Neural progenitor cell (in vitro differentiated cells): ENCODE data around the gene HTT. TPM values are rescaled to one million over a fixed set of nuclear protein-coding genes. Genes with fewer than 3 reads are reported as not detected.
"Not testable (repeated sequence)": the region's sequence is repeated elsewhere in the genome, so short reads cannot be mapped to it uniquely, and the experiment has no call there.

Experiments
- DNase-seq: peaks from one replicate; pipeline ENCODE4 v3.0.0-alpha.2; 2016; ENCODE audit warnings: low spot score
- H2AFZ ChIP-seq: fragments of 200-600 bp; sonication (generic); replicated peaks from 2 replicates; pipeline ENCODE4 v1.6.1; 2016; ENCODE audit warnings: antibody characterized with exemption
- H3F3A ChIP-seq: fragments of 200-600 bp; sonication (generic); 2 replicates; pipeline ENCODE4 v1.6.1; 2016; ENCODE audit warnings: antibody characterized with exemption, low read depth
- H3K27ac ChIP-seq: fragments of 200-600 bp; sonication (generic); 2 replicates; pipeline ENCODE4 v1.5.1; 2016; ENCODE audit warnings: mild to moderate bottlenecking
- H3K27me3 ChIP-seq: fragments of 200-600 bp; sonication (generic); 2 replicates; pipeline ENCODE4 v1.6.1; 2016; ENCODE audit warnings: mild to moderate bottlenecking, moderate library complexity
- H3K36me3 ChIP-seq: fragments of 200-600 bp; sonication (generic); 2 replicates; pipeline ENCODE4 v1.5.1; 2016
- H3K4me1 ChIP-seq: fragments of 200-600 bp; sonication (generic); 2 replicates; pipeline ENCODE4 v1.6.1; 2016; ENCODE audit warnings: mixed run types
- H3K4me2 ChIP-seq: fragments of 200-600 bp; sonication (generic); 2 replicates; pipeline ENCODE4 v1.6.1; 2016
- H3K4me3 ChIP-seq: fragments of 200-600 bp; sonication (generic); 2 replicates; pipeline ENCODE4 v1.5.1; 2016
- H3K79me2 ChIP-seq: fragments of 200-600 bp; sonication (generic); 2 replicates; pipeline ENCODE4 v1.6.1; 2016; ENCODE audit warnings: low read depth
- H3K9ac ChIP-seq: fragments of 200-600 bp; sonication (generic); 2 replicates; pipeline ENCODE4 v1.6.1; 2016
- H3K9me3 ChIP-seq: fragments of 200-600 bp; sonication (generic); 2 replicates; pipeline ENCODE4 v1.5.1; 2016; ENCODE audit warnings: low read depth
- H4K20me1 ChIP-seq: fragments of 200-600 bp; sonication (generic); 2 replicates; pipeline ENCODE4 v1.6.1; 2016; ENCODE audit warnings: low read depth
- H3K27ac Mint-ChIP-seq: 3 replicates; pipeline ENCODE4 v1.8.0; 2021; ENCODE audit warnings: mixed read lengths
- H3K27me3 Mint-ChIP-seq: 2 replicates; pipeline ENCODE4 v1.8.0; 2022; ENCODE audit warnings: low read depth, mild to moderate bottlenecking, inconsistent platforms, moderate library complexity, mixed read lengths; ENCODE audit not compliant: insufficient read depth
- H3K36me3 Mint-ChIP-seq: 3 replicates; pipeline ENCODE4 v1.8.0; 2021; ENCODE audit warnings: mixed read lengths
- H3K4me1 Mint-ChIP-seq: 3 replicates; pipeline ENCODE4 v1.8.0; 2021; ENCODE audit warnings: mixed read lengths
- H3K4me3 Mint-ChIP-seq: 3 replicates; pipeline ENCODE4 v1.8.0; 2021; ENCODE audit warnings: mild to moderate bottlenecking, moderate library complexity, mixed read lengths
- H3K9me3 Mint-ChIP-seq: 3 replicates; pipeline ENCODE4 v1.8.0; 2020; ENCODE audit warnings: mixed read lengths
- EZH2 ChIP-seq: fragments of 200-600 bp; sonication (generic); IDR thresholded peaks from 2 replicates; pipeline ENCODE4 v1.6.1; 2017; ENCODE audit warnings: antibody characterized with exemption, mild to moderate bottlenecking, moderate library complexity
- EZH2phosphoT487 ChIP-seq: fragments of 200-600 bp; sonication (generic); IDR thresholded peaks from 2 replicates; pipeline ENCODE4 v1.6.1; 2017; ENCODE audit warnings: antibody characterized with exemption
- total RNA-seq: library from RNA; depleted of rRNA; stranded (reverse); fragments of >200 nt; gene quantifications from 2 replicates; pipeline ENCODE4 v1.2.3, GENCODE V29; 2015; ENCODE audit warnings: low replicate concordance
- TF ChIP-seq, protein P1 (sequence below): fragments of 200-600 bp; sonication (generic); IDR thresholded peaks from 2 replicates; pipeline ENCODE4 v1.5.1; 2017; ENCODE audit warnings: antibody characterized with exemption, mild to moderate bottlenecking

The HTT gene
- total RNA-seq, 1 donor from 2014 or later, result 38.9 TPM

GRCh38 chr4:3145234-3145924, 70.9 kb downstream of the HTT start:
- Mint-ChIP-seq H3K4me3 (no peak overlapping the region), H3K27me3 (no peaks in the 10 kb centered on the region), H3K27ac (no peak overlapping the region), H3K36me3 (peaks cover 31% of the 10 kb centered on the region), H3K9me3 (no peaks in the 10 kb centered on the region), H3K4me1 (peaks cover 2% of the 10 kb centered on the region)
- Histone ChIP-seq H3K36me3 (peaks cover 9% of the 10 kb centered on the region), H3K27ac (no peak overlapping the region), H3K9me3 (no peaks in the 10 kb centered on the region), H2AFZ (no peak overlapping the region), H3K4me3 (no peak overlapping the region), H3F3A (no peaks in the 10 kb centered on the region), H3K27me3 (no peaks in the 10 kb centered on the region), H3K4me2 (no peak overlapping the region), H3K9ac (no peak overlapping the region), H4K20me1 (no peaks in the 10 kb centered on the region), H3K4me1 (no peaks in the 10 kb centered on the region), H3K79me2 (no peaks in the 10 kb centered on the region)
- DNase-seq, result no peak
- TF ChIP-seq EZH2, result no peak
- TF ChIP-seq, protein P1, sequence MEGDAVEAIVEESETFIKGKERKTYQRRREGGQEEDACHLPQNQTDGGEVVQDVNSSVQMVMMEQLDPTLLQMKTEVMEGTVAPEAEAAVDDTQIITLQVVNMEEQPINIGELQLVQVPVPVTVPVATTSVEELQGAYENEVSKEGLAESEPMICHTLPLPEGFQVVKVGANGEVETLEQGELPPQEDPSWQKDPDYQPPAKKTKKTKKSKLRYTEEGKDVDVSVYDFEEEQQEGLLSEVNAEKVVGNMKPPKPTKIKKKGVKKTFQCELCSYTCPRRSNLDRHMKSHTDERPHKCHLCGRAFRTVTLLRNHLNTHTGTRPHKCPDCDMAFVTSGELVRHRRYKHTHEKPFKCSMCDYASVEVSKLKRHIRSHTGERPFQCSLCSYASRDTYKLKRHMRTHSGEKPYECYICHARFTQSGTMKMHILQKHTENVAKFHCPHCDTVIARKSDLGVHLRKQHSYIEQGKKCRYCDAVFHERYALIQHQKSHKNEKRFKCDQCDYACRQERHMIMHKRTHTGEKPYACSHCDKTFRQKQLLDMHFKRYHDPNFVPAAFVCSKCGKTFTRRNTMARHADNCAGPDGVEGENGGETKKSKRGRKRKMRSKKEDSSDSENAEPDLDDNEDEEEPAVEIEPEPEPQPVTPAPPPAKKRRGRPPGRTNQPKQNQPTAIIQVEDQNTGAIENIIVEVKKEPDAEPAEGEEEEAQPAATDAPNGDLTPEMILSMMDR, result no peak
- TF ChIP-seq EZH2phosphoT487, result no peak

- no peaks in the 10 kb centered on the region for H3K4me1 ChIP-seq
- Mint-ChIP-seq H3K27me3 (peaks cover 1% of the 10 kb centered on the region), H3K4me3 (no peak overlapping the region), H3K4me1 (no peaks in the 10 kb centered on the region), H3K27ac (no peak overlapping the region), H3K9me3 (no peaks in the 10 kb centered on the region), H3K36me3 (peaks cover 34% of the 10 kb centered on the region)
- H3K9me3 ChIP-seq, result no peaks in the 10 kb centered on the region
- no peaks in the 10 kb centered on the region for H3K27me3 ChIP-seq
- H3K4me3 ChIP-seq, result no peak overlapping the region
- no peak overlapping the region for H3K4me2 ChIP-seq
- H3K79me2 ChIP-seq, result no peaks in the 10 kb centered on the region
- peaks cover 9% of the 10 kb centered on the region for H3K36me3 ChIP-seq
- H4K20me1 ChIP-seq, result no peaks in the 10 kb centered on the region
- TF ChIP-seq, protein P1, result no peak
- TF ChIP-seq EZH2, result no peak
- no peak for TF ChIP-seq EZH2phosphoT487
- no peaks in the 10 kb centered on the region for H3F3A ChIP-seq
- H3K27ac ChIP-seq, result no peak overlapping the region
- no peak overlapping the region for H3K9ac ChIP-seq
- DNase-seq, result no peak
- no peak overlapping the region for H2AFZ ChIP-seq
These were observed 74.4 kb downstream of the HTT start for GRCh38 chr4:3148926-3149325.

- not testable (repeated sequence) for H3K27ac ChIP-seq, DNase-seq, H3K4me3 Mint-ChIP-seq, H3K4me3 ChIP-seq, H3K27me3 ChIP-seq, H3K27me3 Mint-ChIP-seq, H3K4me2 ChIP-seq, H4K20me1 ChIP-seq, H3K4me1 ChIP-seq, H3K79me2 ChIP-seq, H3K27ac Mint-ChIP-seq, H3K9me3 Mint-ChIP-seq, H3F3A ChIP-seq, H3K9me3 ChIP-seq, H3K4me1 Mint-ChIP-seq, H3K36me3 ChIP-seq, H2AFZ ChIP-seq, H3K9ac ChIP-seq
- TF ChIP-seq, protein P1, result peak; percentile 9
- H3K36me3 Mint-ChIP-seq, result peaks cover 36% of the 10 kb centered on the region
These were observed 76.8 kb downstream of the HTT start for GRCh38 chr4:3151238-3151637.
